HUES64 (cell line): ENCODE data around the gene NPHP1.
"Not testable (repeated sequence)": the region's sequence is repeated elsewhere in the genome, so short reads cannot be mapped to it uniquely, and the experiment has no call there.

Experiments
- H3K27ac ChIP-seq: 2 replicates; pipeline ENCODE4 v1.7.0; 2013; ENCODE audit warnings: low read depth, low read length, inconsistent platforms
- H3K27me3 ChIP-seq: 2 replicates; pipeline ENCODE4 v1.6.1; 2013; ENCODE audit warnings: mild to moderate bottlenecking, low read length; ENCODE audit not compliant: insufficient read depth
- H3K36me3 ChIP-seq: 2 replicates; pipeline ENCODE4 v1.6.1; 2013; ENCODE audit warnings: mild to moderate bottlenecking, low read length; ENCODE audit not compliant: insufficient read depth
- H3K4me1 ChIP-seq: 2 replicates; pipeline ENCODE4 v1.6.1; 2013; ENCODE audit warnings: mild to moderate bottlenecking, low read length, moderate library complexity; ENCODE audit not compliant: insufficient read depth
- H3K4me3 ChIP-seq: 2 replicates; pipeline ENCODE4 v1.5.1; 2013; ENCODE audit warnings: mild to moderate bottlenecking, low read length, moderate library complexity
- H3K9ac ChIP-seq: 2 replicates; pipeline ENCODE4 v1.6.1; 2013; ENCODE audit warnings: mild to moderate bottlenecking, low read depth, low read length
- H3K9me3 ChIP-seq: 2 replicates; pipeline ENCODE4 v1.6.1; 2013; ENCODE audit warnings: low read depth, low read length; ENCODE audit not compliant: insufficient read depth
- WGBS: fragments of 150-250, 120-280 bp; methylation state at CpG from one replicate; pipeline ENCODE4 v1.1.7; 2013; ENCODE audit warnings: missing lambda C conversion rate; 5-methylcytosine and 5-hydroxymethylcytosine counted together

The NPHP1 gene

DNA sequence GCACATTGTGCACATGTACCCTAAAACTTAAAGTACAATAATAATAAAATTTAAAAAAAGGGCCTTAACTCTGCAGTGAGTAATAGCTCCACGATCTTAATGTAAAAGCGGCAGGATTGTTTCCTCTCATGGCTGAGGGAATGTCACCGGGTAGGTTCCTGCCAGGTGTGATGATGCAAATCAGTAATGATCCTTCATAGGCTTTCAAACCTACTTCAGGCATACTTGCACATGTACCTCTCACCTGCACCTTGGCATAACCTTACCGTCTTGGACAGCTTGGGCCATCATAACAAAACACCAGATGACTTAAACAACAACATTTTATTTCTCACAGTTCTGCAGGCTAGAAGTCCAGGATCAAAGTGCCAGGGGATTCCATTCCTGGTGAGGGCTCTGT is 128.9 kb downstream of the NPHP1 start:
- not testable (repeated sequence) for H3K9ac ChIP-seq, H3K4me1 ChIP-seq, H3K9me3 ChIP-seq, H3K27ac ChIP-seq, H3K4me3 ChIP-seq, H3K36me3 ChIP-seq, H3K27me3 ChIP-seq
- no CpG with 5 or more reads among the region's 4 CpGs for WGBS
